Mesenteric fat pad (tissue), 1 donor: ENCODE results near the gene RNASE11. TPM values are rescaled to one million over a fixed set of nuclear protein-coding genes. Genes with fewer than 3 reads are reported as not detected.
"Not testable (repeated sequence)": the region's sequence is repeated elsewhere in the genome, so short reads cannot be mapped to it uniquely, and the experiment has no call there.

Source experiments
- DNase-seq: peaks from one replicate; pipeline ENCODE4 v3.0.0-alpha.2; 2020; ENCODE audit warnings: low spot score
- total RNA-seq: library from RNA; stranded (reverse); fragmentation: NEBNext Ultra II Directional; extraction: Animal tissue kit (Norgen Biotek cat#: 25700); gene quantifications from one replicate; pipeline ENCODE4 v1.2.1, GENCODE V29; 2021
- donor health status: DM: yes; HTN: yes; CAD: no.

The RNASE11 gene
- total RNA-seq, 1 donor from 2014 or later = not detected

DNA sequence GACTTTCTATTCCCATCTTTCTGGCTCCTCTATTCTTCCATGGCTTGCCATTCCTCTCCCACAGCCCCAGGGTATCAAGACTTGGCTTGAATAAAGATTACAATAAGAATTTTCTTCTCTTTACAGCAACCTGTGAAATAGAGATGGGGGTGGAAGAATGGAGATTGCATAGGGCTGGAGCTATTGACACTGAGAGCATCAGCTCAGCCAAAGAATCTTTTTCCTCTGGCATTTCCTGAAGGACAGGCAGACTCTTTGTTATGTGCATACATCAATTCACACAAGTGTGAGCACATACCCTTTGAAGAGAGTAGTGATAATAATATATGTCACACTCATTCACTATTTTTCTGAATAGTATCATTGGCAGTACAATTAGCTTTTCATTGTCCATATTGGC lies 4.7 kb downstream of the RNASE11 start:
- DNase-seq = no peak

- DNase-seq = no peak
Observed at GRCh38 chr14:20580242-20580641, 7.6 kb downstream of the RNASE11 start.

- DNase-seq = no peak
Observed at GRCh38 chr14:20578784-20579502, 8.9 kb downstream of the RNASE11 start.

- DNase-seq = no peak
Observed at GRCh38 chr14:20578325-20578724, 9.5 kb downstream of the RNASE11 start.

- DNase-seq = not testable (repeated sequence)
Observed at GRCh38 chr14:20572382-20572990, 15.3 kb downstream of the RNASE11 start.

DNA sequence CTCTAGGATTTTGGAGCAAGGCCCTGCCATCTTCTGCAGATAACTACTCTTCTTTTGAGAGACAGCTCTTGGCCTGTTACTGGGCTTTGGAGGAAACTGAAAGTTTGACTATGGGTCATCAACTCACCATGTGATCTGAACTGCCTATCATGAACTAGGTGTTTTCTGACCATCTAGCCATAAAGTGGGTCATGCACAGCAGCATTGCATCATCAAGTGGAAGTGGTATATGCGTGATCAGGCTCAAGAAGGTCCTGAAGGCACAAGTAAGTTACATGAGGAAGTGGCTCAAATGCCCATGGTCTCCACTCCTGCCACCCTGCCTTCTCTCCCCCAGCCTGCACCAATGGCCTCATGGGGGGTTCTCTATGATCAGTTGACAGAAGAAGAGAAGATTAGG lies 17.1 kb downstream of the RNASE11 start:
- DNase-seq = not testable (repeated sequence)

DNA sequence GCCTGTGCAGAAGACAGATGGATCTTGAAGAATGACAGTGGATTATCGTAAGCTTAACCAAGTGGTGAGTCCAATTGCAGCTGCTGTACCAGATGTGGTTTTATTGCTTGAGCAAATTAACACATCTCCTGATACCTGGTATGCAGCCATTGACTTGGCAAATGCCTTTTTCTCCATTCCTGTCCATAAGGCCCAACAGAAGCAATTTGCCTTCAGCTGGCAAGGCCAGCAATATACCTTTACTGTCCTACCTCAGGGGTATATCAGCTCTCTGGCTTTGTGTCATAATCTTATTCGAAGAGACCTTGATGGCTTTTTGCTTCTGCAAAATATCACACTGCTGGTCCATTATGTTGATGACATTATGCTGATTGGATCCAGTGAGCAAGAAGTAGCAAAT lies 17.9 kb downstream of the RNASE11 start:
- DNase-seq = not testable (repeated sequence)

DNA sequence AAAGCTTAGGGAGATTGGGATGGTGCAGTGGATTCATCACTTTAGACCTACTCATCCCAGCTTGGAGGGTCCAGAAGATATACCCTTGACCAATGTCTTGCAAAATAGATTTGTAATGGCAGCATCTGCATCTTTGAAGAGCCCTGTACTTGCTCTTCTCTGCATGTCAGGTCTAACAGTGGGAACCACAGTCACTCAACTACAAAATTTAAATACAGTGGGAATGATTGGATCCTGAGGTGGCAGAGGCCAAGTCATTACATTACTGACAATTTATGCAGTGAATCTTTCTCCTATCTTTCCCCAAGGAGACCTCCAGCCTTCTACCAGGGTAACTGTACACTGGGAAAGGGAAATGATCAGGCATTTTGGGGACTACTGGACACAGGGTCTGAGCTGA lies 18.7 kb downstream of the RNASE11 start:
- no peak for DNase-seq

DNA sequence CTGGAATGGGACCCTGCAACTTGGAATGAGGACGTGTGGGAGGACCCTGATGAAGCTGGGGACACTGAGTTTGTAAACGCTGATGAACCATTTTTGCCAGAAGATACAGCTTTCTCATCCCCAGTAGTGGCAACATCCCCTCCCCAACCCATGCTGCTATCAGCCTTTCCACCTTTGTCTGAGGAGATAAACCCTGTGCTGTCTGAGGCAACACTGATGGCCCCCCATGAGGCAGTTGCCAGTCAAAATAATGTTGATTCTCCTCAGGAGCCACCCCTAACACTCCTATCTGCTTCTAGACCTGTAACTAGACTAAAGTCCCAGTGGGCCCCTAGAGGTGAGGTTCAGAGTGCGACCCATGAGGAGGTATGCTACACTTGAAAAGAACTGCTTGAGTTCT lies 19.4 kb downstream of the RNASE11 start:
- DNase-seq = no peak

DNA sequence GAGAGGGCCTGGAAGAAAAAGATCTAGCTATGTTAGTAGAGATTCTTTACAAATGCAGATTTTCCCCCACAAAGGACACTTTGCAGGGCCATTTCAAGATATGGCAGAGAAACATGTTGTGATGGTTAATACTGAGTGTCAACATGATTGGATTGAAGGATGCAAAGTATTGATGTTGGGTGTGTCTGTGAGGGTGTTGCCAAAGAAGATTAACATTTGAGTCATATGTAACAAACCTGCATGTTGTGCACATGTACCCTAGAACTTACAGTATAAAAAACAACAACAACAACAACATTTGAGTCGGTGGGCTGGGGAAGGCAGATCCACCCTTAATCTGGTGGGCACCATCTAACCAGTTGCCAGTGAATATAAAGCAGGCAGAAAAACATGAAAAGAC lies 20.6 kb downstream of the RNASE11 start:
- DNase-seq = not testable (repeated sequence)

- DNase-seq = no peak
Observed at GRCh38 chr14:20564501-20564997, 23.3 kb downstream of the RNASE11 start.

GRCh38 chr14:20563971-20564370 lies 23.8 kb downstream of the RNASE11 start:
- no peak for DNase-seq

GRCh38 chr14:20560961-20561360 lies 26.8 kb downstream of the RNASE11 start, which contains the start of gene RNASE9:
RNASE9 (minus strand) TSS chr14:20561047.
- no peak for DNase-seq

- no peak for DNase-seq
Observed at GRCh38 chr14:20559461-20559904, 28.3 kb downstream of the RNASE11 start.

GRCh38 chr14:20557212-20557542 lies 30.6 kb downstream of the RNASE11 start:
- DNase-seq = no peak

- no peak for DNase-seq
Observed at GRCh38 chr14:20556500-20557211, 31.1 kb downstream of the RNASE11 start.

GRCh38 chr14:20555845-20556244 lies 32.0 kb downstream of the RNASE11 start:
- DNase-seq = no peak

GRCh38 chr14:20553024-20553423 lies 34.8 kb downstream of the RNASE11 start:
- no peak for DNase-seq

DNA sequence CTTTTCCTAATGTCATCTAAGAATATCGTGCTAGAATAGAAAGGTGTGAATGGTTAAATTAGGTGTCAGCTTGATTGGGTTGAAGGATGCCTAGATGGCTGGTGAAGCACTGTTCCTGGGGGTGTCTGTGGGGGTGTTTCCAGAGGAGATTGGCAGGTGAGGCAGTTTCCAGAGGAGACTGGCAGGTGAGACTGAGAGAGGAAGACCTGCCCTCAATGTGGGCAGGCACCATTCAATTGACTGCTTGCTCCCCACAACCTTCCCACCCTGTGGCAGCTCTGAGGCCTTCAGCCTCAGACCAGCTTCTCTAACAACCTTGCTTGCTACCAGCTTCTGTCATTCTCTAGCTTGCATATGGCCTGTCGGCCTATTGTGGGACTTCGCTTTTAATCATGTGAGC lies 36.2 kb downstream of the RNASE11 start:
- DNase-seq = no peak

- no peak for DNase-seq
Observed at GRCh38 chr14:20550926-20551325, 36.9 kb downstream of the RNASE11 start.

DNA sequence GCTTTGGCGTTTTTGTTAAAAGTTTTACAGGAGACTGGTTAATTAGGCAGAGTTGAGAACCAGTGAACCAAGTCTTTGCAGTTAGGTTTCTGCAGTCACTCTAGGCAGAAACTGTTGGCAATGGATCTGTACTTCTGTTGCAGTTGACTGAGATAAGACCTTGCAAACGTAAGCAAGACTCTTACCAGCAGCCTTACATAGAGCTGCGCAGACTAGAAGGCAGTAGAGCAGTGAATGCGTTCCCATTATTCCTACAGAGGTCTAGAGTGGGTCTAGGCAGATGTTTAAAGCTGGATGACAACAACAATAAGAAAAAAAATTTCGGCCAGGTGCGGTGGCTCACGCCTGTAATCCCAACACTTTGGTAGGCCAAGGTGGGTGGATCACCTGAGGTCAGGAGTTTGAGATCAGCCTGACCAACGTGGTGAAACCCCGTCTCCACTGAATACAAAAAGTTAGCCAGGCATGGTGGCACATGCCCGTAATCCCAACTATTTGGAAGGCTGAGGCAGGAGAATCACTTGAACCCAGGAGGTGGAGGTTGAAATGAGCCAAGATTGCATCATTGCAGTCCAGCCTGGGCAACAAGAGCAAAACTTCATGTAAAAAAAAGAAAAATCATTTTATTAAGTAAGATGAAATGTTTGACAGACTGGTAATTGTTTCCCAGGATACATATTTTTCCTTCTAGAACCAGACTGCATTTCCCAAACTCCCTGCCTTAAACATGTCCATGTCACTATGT lies 39.2 kb downstream of the RNASE11 start:
- no peak for DNase-seq
